Prostate gland (tissue), 2 donors: ENCODE data around the gene MN1. TPM values are rescaled to one million over a fixed set of nuclear protein-coding genes. Genes with fewer than 3 reads are reported as not detected.

Experiments used
- DNase-seq: peaks from one replicate; pipeline ENCODE4 v3.0.0-alpha.2; 2019; ENCODE audit warnings: low spot score
- H3K27ac ChIP-seq, 2 donors: fragments of 200-600 bp; sonication (generic); 2 replicates each; pipeline ENCODE4 v1.5.1; 2017 to 2019
- H3K27me3 ChIP-seq: fragments of 200-600 bp; sonication (generic); replicated peaks from 2 replicates; pipeline ENCODE4 v1.5.1; 2019; ENCODE audit not compliant: insufficient read depth
- H3K36me3 ChIP-seq, 2 donors: fragments of 200-600 bp; sonication (generic); 1 replicate in 1 of 2; 2 replicates in 1 of 2; pipeline versions ENCODE4 v1.5.1 to v1.8.1; 2017 to 2019
- H3K4me1 ChIP-seq: fragments of 200-600 bp; sonication (generic); replicated peaks from 2 replicates; pipeline ENCODE4 v1.5.1; 2019
- H3K4me3 ChIP-seq, 2 donors: fragments of 200-600 bp; sonication (generic); 2 replicates each; pipeline ENCODE4 v1.5.1; 2017 to 2019
- H3K9me3 ChIP-seq: fragments of 200-600 bp; sonication (generic); 2 replicates; pipeline ENCODE4 v1.5.1; 2017
- CTCF ChIP-seq, 4 experiments: fragments of 200-600 bp in 2 of 4; fragments of 450-650 bp in 2 of 4; sonication (generic) in 2 of 4; IDR thresholded peaks; 1 replicate in 3 of 4; 2 replicates in 1 of 4; pipeline ENCODE4 v1.5.1; 2016 to 2019; ENCODE audit warnings: antibody characterized with exemption in 4 of 4, mild to moderate bottlenecking in 2 of 4, moderate library complexity in 2 of 4
- POLR2A ChIP-seq: fragments of 450-650 bp; IDR thresholded peaks from one replicate; pipeline ENCODE4 v1.6.1; 2016; ENCODE audit warnings: antibody characterized with exemption, mild to moderate bottlenecking
- POLR2AphosphoS5 ChIP-seq: sonication (generic); formaldehyde crosslinking; IDR thresholded peaks from one replicate; pipeline ENCODE4 v1.6.1; 2017; ENCODE audit warnings: antibody characterized with exemption
- WGBS: methylation state at CpG from one replicate; pipeline ENCODE4 v1.1.5; 2018; 5-methylcytosine and 5-hydroxymethylcytosine counted together
- intact Hi-C: fragments of 100-400 bp; cut with DNase I; formaldehyde crosslinking; loops from one replicate; pipeline ENCODE4 v1.14.2; 2022
- total RNA-seq, 2 donors: library from RNA; depleted of rRNA; stranded (reverse); fragments of >200 nt; gene quantifications; one replicate each; pipeline ENCODE4 v1.1.0, GENCODE V29; 2016

Gene MN1
- total RNA-seq, 2 donors from 2014 or later: 5.5 to 5.8 TPM

- intact Hi-C loops: no loop called here
- 80% methylated on average over 17 of the region's 17 CpGs for WGBS
- no peak for TF ChIP-seq POLR2A
- TF ChIP-seq CTCF (IDR thresholded peaks at IDR 0.05): no peak
- no peak for TF ChIP-seq POLR2AphosphoS5
- H3K9me3 ChIP-seq: no peaks in the 10 kb centered on the region
- H3K4me1 ChIP-seq: peaks cover 3% of the 10 kb centered on the region
- no peak for DNase-seq
- H3K4me3 ChIP-seq: no peak overlapping the region
- no peaks in the 10 kb centered on the region for H3K27me3 ChIP-seq
- no peaks in the 10 kb centered on the region for H3K36me3 ChIP-seq
- peak overlapping the region in 1 of 2 donors; percentile 41 for H3K27ac ChIP-seq
Observed at GRCh38 chr22:27791159-27791858, 10.2 kb downstream of the MN1 start.

GRCh38 chr22:27790376-27791158 is 11.0 kb downstream of the MN1 start:
- no peak for TF ChIP-seq POLR2A
- TF ChIP-seq POLR2AphosphoS5: no peak
- Histone ChIP-seq H3K9me3 (no peaks in the 10 kb centered on the region), H3K27ac (peak overlapping the region in 1 of 2 donors; percentile 41), H3K36me3 (no peaks in the 10 kb centered on the region), H3K27me3 (no peaks in the 10 kb centered on the region), H3K4me3 (no peak overlapping the region), H3K4me1 (peaks cover 3% of the 10 kb centered on the region)
- 86% methylated on average over 25 of the region's 25 CpGs for WGBS
- intact Hi-C loops: no loop called here
- no peak for DNase-seq

GRCh38 chr22:27788500-27789288 is 12.9 kb downstream of the MN1 start:
- Histone ChIP-seq H3K4me3 (no peak overlapping the region), H3K27me3 (no peaks in the 10 kb centered on the region), H3K36me3 (no peaks in the 10 kb centered on the region), H3K9me3 (no peaks in the 10 kb centered on the region), H3K27ac (no peak overlapping the region), H3K4me1 (peaks cover 3% of the 10 kb centered on the region)
- intact Hi-C loops: no loop called here
- TF ChIP-seq CTCF (IDR thresholded peaks at IDR 0.05) (no peak), POLR2A (no peak), POLR2AphosphoS5 (no peak)
- no peak for DNase-seq
- 93% methylated on average over 20 of the region's 20 CpGs for WGBS

- Histone ChIP-seq H3K9me3 (no peaks in the 10 kb centered on the region), H3K27me3 (no peaks in the 10 kb centered on the region), H3K27ac (no peak overlapping the region), H3K4me3 (no peak overlapping the region), H3K36me3 (no peaks in the 10 kb centered on the region), H3K4me1 (peaks cover 3% of the 10 kb centered on the region)
- WGBS: 97% methylated on average over 13 of the region's 13 CpGs
- no peak for DNase-seq
- TF ChIP-seq POLR2A: no peak
- TF ChIP-seq POLR2AphosphoS5: no peak
- TF ChIP-seq CTCF (IDR thresholded peaks at IDR 0.05): no peak
- intact Hi-C loops: no loop called here
Observed at GRCh38 chr22:27786965-27787364, 14.6 kb downstream of the MN1 start.

GRCh38 chr22:27786291-27786932 is 15.1 kb downstream of the MN1 start:
- Histone ChIP-seq H3K27me3 (no peaks in the 10 kb centered on the region), H3K9me3 (no peaks in the 10 kb centered on the region), H3K27ac (peak overlapping the region; percentile 34 to 37), H3K4me1 (no peaks in the 10 kb centered on the region), H3K4me3 (no peak overlapping the region), H3K36me3 (no peaks in the 10 kb centered on the region)
- DNase-seq: no peak
- intact Hi-C loops: no loop called here
- WGBS: 78% methylated on average over 14 of the region's 14 CpGs
- TF ChIP-seq POLR2A: no peak
- no peak for TF ChIP-seq CTCF (IDR thresholded peaks at IDR 0.05)
- TF ChIP-seq POLR2AphosphoS5: no peak
